HepG2 (cell line): ENCODE measurements around the gene ARFGAP2. TPM values are rescaled to one million over a fixed set of nuclear protein-coding genes. Genes with fewer than 3 reads are reported as not detected.

Experiments
- ARID5B ChIP-seq: IDR thresholded peaks from 2 replicates; pipeline ENCODE4 v1.4.0; 2020; ENCODE audit warnings: mild to moderate bottlenecking, missing genetic modification reagents
- LCORL ChIP-seq, 2 experiments: fragments of 450-650 bp in 1 of 2; sonication (generic) in 1 of 2; formaldehyde crosslinking in 1 of 2; IDR thresholded peaks; 2 replicates each; pipeline versions ENCODE4 v1.5.0 to v1.6.1; 2017 to 2020; ENCODE audit warnings: antibody characterized with exemption in 1 of 2, missing genetic modification reagents in 1 of 2
- MED13 ChIP-seq: sonication (generic); formaldehyde crosslinking; IDR thresholded peaks from 2 replicates; pipeline ENCODE4 v1.5.0; 2020; ENCODE audit warnings: missing genetic modification reagents
- NCOA2 ChIP-seq: sonication (generic); formaldehyde crosslinking; IDR thresholded peaks from 2 replicates; pipeline ENCODE4 v1.8.0; 2022; ENCODE audit warnings: inconsistent platforms
- ONECUT2 ChIP-seq: sonication (generic); formaldehyde crosslinking; IDR thresholded peaks from 2 replicates; pipeline ENCODE4 v1.4.0; 2020; ENCODE audit warnings: missing genetic modification reagents
- POLR2A ChIP-seq, 2 experiments: IDR thresholded peaks; 2 replicates each; pipeline ENCODE4 v1.6.1; 2011; ENCODE audit warnings: low read depth in 2 of 2, low read length in 2 of 2, mild to moderate bottlenecking in 1 of 2, moderate library complexity in 1 of 2; ENCODE audit not compliant: insufficient read depth in 1 of 2
- POLR2G ChIP-seq: fragments of 200-400 bp; formaldehyde crosslinking; IDR thresholded peaks from 2 replicates; pipeline ENCODE4 v1.6.1; 2018; ENCODE audit warnings: mild to moderate bottlenecking, low read depth, low read length, moderate library complexity
- TEAD2 ChIP-seq: sonication (generic); formaldehyde crosslinking; IDR thresholded peaks from 2 replicates; pipeline ENCODE4 v1.9.0; 2021; ENCODE audit warnings: missing genetic modification reagents
- ZBTB1 ChIP-seq: sonication (generic); formaldehyde crosslinking; IDR thresholded peaks from 2 replicates; pipeline ENCODE4 v1.4.0; 2020; ENCODE audit warnings: missing genetic modification reagents, borderline replicate concordance
- ZBTB42 ChIP-seq: sonication (generic); formaldehyde crosslinking; IDR thresholded peaks from 2 replicates; pipeline ENCODE4 v1.5.0; 2020; ENCODE audit warnings: mild to moderate bottlenecking, missing genetic modification reagents
- ZFP41 ChIP-seq: sonication (generic); formaldehyde crosslinking; IDR thresholded peaks from 2 replicates; pipeline ENCODE4 v1.4.0; 2020; ENCODE audit warnings: mild to moderate bottlenecking, missing genetic modification reagents, borderline replicate concordance
- ZNF260 ChIP-seq: sonication (generic); formaldehyde crosslinking; IDR thresholded peaks from 2 replicates; pipeline ENCODE4 v1.4.0; 2020; ENCODE audit warnings: missing genetic modification reagents, low read depth, mild to moderate bottlenecking, borderline replicate concordance
- ZNF557 ChIP-seq: sonication (generic); formaldehyde crosslinking; IDR thresholded peaks from 2 replicates; pipeline ENCODE4 v1.4.0; 2020; ENCODE audit warnings: missing genetic modification reagents
- ZSCAN31 ChIP-seq: sonication (generic); formaldehyde crosslinking; IDR thresholded peaks from 2 replicates; pipeline ENCODE4 v1.5.0; 2020; ENCODE audit warnings: low read depth, mild to moderate bottlenecking, missing genetic modification reagents
- polyA plus RNA-seq, 8 experiments: library from polyadenylated mRNA; depleted of rRNA in 3 of 8; stranded (reverse) in 7 of 8; unstranded in 1 of 8; fragments of >200 nt; fragmentation: Illumina TruSeq in 4 of 8; extraction: Trizol in 4 of 8; gene quantifications; 2 replicates each; pipeline versions ENCODE4 v1.2.1 to v1.2.3, GENCODE V29; 2011 to 2016; ENCODE audit warnings: low read depth in 4 of 8, missing spikeins in 1 of 8, mixed read lengths in 1 of 8; ENCODE audit not compliant: insufficient read depth in 1 of 8
- total RNA-seq, 5 experiments: library from RNA; depleted of rRNA; stranded (reverse); fragments of >200 nt; fragmentation: Illumina TruSeq; extraction: Trizol; gene quantifications; 2 replicates each; pipeline ENCODE4 v1.2.3, GENCODE V29; 2016; ENCODE audit warnings: low read depth in 1 of 5
- TF ChIP-seq, protein P1 (sequence below): sonication (generic); formaldehyde crosslinking; IDR thresholded peaks from 2 replicates; pipeline ENCODE4; 2020; ENCODE audit warnings: missing genetic modification reagents, mild to moderate bottlenecking, borderline replicate concordance

The ARFGAP2 gene
- total and polyA plus RNA-seq, 2 of the 13 experiments (the other 11 are each of a cell fraction or from before 2014, with no cell fraction given) = 32.3 to 75.3 TPM

DNA sequence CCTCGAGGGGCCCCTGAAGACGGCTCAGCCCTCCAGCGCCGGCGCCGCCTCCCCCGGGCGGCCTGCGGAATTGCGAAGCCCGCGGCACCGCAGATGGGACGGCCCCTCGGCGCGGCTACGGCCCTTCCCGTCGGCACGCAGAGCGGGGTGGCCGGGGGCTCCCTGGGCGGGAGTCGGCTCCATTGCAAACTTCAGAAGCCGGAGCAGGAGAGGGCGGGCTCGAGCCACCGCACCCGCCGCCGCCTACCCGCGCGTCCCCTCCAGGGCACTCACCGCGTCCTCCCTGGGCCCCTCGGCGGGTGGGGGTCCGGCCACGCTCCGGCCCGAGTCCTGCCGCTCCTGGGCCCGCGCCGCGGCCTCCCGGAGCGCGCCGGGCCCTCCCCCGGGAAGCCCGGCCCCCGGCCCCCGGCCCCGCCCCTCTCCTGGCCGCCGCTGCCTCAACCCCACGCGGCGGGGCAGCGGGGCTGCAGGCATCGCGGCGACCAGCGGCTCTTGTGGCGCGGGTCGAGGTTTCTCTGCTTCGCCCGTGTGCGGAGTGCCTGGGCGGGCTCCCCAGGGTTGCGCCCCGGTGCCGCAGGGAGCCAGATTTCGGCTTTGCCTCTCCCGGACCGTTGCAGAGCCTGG lies 9.5 kb upstream of the ARFGAP2 start, which contains the start of gene PACSIN3 (continued):
- TF ChIP-seq LCORL (IDR thresholded peaks at IDR 0.05) = no peak
- TF ChIP-seq LCORL (CRISPR knock-in tag; IDR thresholded peaks at IDR 0.05) = peak; percentile 43; the same call in 1 of the 2 replicates
- TF ChIP-seq TEAD2 (CRISPR knock-in tag) = no peak
- no peak for TF ChIP-seq NCOA2 (CRISPR knock-in tag)
- TF ChIP-seq ZFP41 (CRISPR knock-in tag) = no peak
- TF ChIP-seq ZBTB42 (CRISPR knock-in tag) = 0 out of 2 replicates have a peak, but pooled peaks have one; percentile 36
- TF ChIP-seq ARID5B (CRISPR knock-in tag) = peak; percentile 9; the same call in 1 of the 2 replicates
- TF ChIP-seq ZNF260 (CRISPR knock-in tag) = no peak
- TF ChIP-seq, protein P1, sequence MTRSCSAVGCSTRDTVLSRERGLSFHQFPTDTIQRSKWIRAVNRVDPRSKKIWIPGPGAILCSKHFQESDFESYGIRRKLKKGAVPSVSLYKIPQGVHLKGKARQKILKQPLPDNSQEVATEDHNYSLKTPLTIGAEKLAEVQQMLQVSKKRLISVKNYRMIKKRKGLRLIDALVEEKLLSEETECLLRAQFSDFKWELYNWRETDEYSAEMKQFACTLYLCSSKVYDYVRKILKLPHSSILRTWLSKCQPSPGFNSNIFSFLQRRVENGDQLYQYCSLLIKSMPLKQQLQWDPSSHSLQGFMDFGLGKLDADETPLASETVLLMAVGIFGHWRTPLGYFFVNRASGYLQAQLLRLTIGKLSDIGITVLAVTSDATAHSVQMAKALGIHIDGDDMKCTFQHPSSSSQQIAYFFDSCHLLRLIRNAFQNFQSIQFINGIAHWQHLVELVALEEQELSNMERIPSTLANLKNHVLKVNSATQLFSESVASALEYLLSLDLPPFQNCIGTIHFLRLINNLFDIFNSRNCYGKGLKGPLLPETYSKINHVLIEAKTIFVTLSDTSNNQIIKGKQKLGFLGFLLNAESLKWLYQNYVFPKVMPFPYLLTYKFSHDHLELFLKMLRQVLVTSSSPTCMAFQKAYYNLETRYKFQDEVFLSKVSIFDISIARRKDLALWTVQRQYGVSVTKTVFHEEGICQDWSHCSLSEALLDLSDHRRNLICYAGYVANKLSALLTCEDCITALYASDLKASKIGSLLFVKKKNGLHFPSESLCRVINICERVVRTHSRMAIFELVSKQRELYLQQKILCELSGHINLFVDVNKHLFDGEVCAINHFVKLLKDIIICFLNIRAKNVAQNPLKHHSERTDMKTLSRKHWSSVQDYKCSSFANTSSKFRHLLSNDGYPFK (CRISPR knock-in tag) = no peak
- TF ChIP-seq POLR2A (IDR thresholded peaks at IDR 0.05; ENCODE audit: insufficient read depth in 1 of 2, low read depth in 2 of 2, low read length in 2 of 2) = peak in 1 of 2 experiments; percentile 63; a peak in 2 of 4 replicates
- TF ChIP-seq ZSCAN31 (CRISPR knock-in tag) = 0 out of 2 replicates have a peak, but pooled peaks have one; percentile 34
- TF ChIP-seq ONECUT2 (CRISPR knock-in tag) = no peak
- peak; percentile 18; the same call in 1 of the 2 replicates for TF ChIP-seq MED13
- peak; percentile 66; the same call in 1 of the 2 replicates for TF ChIP-seq POLR2G
- TF ChIP-seq ZNF557 (CRISPR knock-in tag) = no peak
- 0 out of 2 replicates have a peak, but pooled peaks have one; percentile 4 for TF ChIP-seq ZBTB1
- TF ChIP-seq, all 625 proteins: peak for 76
